GM19099 (cell line): ENCODE measurements around the gene SNAP29.
A peak's percentile ranks its signal among the peaks of the same experiment; 100 is the strongest.

Experiments
- POLR2A ChIP-seq: IDR thresholded peaks from 3 replicates; pipeline ENCODE4 v1.6.1; 2011; ENCODE audit warnings: low read depth; ENCODE audit not compliant: insufficient read length; ENCODE audit errors: extremely low read depth

SNAP29 gene

DNA sequence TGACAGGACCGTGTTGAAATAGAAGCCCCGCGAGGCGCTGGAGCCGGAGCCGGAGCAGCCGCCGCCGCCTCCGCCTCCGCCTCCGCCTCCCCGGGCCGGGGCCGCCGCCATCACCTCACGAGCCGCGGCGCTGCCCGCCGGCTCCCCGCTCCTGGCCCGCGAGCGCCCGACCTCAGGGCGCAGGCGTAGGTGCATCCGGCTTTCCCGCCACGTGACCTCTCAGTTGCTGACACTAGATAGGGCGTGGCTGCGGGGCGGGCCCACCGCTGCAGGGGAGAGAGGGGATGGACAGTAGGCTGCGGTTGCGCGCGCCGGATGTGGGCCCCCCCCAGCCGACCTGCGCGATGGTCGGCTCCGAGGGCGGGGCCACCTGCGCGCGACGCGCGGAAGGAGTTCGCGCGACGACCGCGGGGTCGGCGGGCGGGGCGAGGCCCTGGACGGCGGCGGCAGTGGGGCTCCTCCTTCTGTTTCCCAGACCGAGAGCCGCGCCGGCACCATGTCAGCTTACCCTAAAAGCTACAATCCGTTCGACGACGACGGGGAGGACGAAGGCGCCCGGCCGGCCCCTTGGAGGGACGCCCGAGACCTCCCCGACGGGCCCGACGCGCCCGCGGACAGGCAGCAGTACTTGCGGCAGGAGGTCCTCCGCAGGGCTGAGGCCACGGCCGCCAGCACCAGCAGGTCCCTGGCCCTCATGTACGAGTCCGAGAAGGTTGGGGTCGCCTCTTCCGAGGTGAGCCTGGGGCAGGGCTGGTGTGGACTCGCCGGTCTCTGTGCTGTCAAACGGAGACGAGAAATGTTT lies at the start of gene SNAP29, which contains the start of gene PI4KA:
Gene SNAP29, plus strand, starts transcription at position 393 of the 802 bp plus-strand sequence. Its CDS starts 104 bp downstream, at position 497.
Gene PI4KA, minus strand, starts transcription at position 197 of the 802 bp plus-strand sequence. Its CDS starts 86 bp downstream, at position 111.
- TF ChIP-seq POLR2A = peak; percentile 94

DNA sequence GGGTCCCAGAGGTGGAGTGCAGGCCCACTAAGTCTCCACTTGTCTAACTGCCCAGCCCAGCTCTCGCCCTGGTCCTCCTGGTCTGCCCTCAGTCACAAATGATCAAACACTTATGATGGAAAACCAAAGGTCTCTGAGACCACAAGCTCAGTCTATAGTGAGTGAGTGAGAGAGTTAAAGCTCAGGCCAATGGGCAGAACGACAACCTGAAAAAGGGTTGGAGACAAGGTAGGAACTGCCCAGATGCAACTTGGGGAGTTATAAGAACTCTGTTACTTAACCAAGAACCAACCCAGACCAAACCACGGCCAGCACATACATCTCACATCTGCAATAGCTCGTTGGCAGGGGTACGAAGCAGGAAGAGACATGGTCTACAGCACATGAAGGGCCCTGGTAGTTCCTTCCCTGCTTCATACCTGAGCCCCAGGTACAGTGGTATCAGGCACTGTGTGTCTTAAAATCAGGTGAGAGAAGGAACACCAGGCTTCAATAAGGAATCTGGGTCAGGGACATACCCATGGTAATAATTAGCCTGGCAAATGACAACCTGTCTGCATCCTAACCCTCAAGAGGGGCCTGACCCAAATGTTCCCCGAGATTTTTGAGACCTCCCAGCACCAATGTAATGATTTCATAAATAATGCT lies 49.1 kb upstream of the SNAP29 start:
- no peak for TF ChIP-seq POLR2A

DNA sequence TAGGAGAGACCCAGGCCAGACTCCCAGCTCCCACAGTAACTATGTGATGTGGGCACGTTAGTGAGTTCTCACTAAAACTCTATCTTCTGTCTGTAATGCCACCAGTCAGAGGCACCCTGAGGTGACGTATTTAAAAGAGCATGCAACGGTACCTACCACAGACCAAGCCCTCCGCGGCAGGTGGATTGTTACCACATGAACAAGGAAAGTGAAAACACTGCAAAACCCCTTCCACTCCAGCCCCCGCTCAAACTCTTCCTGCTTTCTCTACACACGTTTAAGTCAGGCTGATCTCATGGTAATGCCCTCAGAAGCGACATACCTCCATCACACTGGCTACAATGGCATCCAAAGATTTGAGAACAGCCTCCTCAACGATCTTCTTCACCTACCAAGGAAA lies 48.2 kb upstream of the SNAP29 start:
- TF ChIP-seq POLR2A = no peak

DNA sequence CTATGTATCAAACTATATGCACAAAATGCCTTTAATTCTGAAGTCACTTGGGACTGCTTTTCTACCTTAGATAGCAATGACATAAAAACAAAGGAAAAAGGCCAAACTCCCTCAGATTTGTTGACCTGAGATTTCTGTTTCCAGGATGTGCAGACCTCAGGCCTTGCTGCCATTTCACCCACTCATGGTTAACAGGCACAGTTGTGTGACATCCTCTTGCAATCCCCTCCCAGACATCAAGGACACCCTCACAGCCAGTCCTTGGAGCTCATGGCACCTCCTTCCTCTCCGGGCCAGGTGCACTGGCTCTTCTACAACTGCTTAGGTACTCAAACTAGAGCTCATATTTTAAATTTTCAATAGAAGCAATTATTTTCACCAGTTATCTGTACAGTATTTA lies 47.6 kb upstream of the SNAP29 start:
- TF ChIP-seq POLR2A = no peak

DNA sequence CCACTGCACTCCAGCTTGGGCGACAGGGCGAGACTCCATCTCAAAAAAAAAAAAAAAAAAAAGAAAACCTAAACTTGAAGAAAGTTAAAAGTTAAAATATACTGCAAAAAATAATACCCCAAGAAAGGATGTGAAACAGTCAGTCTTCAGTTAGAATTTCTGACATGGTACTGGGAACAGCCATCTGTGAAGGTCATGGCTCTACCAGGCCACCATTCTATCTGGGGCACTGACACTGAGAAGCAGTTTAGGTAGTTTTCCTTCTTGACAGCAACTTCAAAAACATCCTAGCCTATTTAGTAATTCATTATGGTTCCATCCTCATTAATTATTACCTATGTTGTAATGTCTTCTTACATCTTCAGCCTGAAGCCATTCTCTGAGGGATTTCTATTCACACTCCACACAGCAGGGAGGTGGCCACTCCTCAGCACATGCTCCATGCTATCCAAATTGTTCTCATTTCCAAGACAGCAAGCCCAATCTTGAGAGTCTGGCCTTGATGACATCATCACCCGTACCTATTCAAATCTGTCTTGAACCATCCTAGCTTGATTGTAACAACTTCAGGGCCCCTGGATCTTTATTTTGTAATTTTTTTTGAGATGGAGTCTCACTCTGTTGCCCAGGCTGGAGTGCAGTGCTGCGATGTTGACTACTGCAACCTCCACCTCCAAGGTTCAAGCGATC lies 46.7 kb upstream of the SNAP29 start:
- TF ChIP-seq POLR2A = no peak

DNA sequence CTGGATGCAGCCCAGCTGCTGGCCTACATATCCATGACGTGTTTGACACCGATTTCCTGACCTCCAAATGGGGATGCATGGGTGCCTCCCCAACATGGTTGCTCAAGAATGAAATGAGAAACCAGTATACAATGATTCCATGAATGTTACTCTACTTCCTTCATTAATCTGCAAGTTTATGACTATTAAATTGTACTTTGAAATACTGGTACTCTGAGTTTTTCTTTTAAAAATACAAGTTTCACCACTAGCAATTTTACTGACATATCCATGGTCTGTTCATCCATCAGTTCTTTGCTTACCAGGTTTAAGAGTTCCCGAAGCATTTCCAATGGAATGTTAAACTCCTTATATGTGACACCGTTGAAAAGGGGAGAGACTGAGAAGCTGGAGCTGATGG lies 45.8 kb upstream of the SNAP29 start:
- no peak for TF ChIP-seq POLR2A

DNA sequence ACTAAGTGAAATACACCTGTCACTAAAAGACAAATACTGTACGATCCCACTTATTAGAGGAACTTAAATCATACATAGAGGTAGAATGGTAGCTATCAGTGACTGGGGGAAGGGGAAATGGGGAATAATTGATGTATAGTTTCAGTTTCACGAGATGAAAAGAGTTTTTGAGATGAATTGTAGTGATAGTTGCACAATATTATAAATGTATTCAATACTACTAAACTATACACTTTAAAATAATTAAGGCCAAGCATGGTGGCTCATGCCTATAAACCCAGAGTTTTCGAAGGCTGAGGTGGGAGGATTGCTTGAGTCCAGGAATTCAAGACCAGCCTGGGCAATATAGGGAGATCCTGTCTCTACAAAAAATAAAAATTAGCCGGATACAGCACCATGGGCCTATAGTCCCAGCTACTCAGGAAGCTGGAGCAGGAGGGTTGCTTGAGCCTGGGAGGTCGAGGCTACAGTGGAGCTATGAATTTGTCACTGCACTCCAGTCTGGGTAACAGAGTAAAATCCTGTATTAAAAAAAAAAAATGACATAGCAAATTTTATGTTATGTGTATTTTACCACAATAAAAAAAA lies 44.5 kb upstream of the SNAP29 start:
- TF ChIP-seq POLR2A = no peak

DNA sequence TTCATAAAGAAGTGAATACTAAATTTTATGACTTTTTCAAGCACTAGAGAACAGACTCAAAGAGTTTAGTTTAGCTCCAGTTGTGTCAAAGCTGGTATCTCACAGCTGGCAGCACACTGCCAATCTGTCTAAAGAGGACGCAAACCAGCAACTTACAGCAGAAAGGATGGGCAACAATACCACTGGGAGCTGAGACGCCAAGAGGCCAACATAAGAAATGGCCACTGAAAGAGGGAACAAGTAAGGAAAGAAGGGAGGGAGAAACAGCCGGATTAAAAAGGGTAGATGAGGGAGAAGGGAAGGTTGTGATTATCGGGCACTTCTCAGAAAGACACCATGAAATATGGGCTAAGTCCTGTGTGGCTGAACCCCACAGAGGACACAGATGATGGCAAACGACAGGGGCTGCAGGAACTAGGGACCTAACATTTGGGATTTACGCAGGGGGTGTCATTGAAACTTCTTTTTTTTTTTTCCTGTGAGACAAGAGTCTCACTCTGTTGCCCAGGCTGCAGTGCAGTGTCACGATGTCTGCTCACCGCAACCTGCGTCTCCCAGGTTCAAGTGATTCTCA lies 43.2 kb upstream of the SNAP29 start:
- TF ChIP-seq POLR2A = no peak

DNA sequence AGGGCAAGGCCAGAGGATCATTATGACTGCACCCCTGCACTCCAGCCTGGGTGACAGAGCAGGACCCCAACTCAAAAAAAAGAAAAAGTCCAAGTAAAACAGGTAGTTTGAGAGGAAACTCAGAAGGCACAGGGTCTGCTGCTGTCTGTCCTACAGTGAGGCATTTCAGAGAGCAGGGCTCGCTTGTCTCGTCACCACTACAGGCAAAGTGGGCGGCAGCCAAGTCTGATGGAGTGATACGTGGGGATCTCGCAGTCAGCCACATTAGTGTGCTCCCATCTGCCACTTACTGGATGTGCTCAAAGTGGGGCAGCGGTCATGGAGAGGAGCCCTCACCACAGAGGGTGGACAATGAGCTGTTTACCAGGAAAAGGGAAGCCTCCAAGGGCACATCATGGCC lies 42.2 kb upstream of the SNAP29 start:
- TF ChIP-seq POLR2A = no peak

DNA sequence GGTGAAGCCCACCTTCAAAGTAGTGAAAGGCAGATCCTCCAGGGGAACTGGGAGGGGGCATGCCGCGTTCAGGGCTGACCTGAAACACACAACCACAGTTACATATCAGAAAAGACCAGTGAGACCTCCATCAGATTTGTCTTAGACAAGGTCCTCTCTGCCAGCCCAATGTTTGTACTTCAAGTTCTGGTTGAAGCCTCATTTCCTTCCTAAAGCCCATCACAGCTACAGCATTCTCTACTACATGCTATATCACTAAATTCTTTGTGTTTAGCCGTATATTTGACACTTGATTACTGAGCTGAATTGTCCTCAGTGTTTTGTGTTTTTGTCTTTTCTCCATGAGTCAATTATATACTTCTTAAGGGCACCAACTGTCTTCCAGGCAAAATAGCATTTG lies 40.3 kb upstream of the SNAP29 start:
- TF ChIP-seq POLR2A = no peak

DNA sequence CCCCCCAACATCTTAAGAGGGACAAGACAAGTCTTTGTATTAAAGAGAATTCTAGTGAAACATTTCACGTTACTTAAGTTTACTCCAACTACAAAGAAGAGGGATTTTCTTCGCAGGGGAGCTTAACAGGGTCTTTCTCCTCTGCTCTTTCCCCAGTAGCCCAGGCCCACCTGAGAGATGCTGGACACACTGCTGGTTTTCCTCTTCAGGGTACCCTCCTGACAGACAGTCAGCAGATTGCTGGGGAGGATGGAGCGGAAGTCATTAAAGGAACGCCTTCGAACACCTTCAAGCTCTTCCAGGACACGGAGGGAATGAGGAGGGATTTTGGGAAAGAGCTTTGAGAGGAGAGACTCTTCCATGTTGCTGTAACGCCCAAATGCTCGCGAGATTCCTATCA lies 39.3 kb upstream of the SNAP29 start:
- no peak for TF ChIP-seq POLR2A

DNA sequence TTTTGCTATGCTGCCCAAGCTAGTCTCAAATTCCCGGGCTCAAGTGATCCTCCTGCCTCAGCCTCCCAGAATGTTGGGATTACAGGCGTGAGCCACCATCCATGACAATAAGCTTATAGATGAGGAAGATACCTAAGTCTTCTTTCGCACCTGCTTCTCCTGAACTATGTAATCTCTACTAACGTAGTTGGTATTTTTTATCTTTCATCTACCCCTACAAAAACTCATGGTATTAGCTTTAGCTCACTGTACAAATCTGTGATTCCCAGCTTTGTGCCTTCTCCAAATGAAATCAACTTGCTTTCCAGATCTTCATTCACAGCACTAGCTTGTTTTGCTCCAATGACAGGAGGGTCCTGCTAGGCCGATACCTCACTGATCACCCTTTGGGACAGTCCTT lies 36.6 kb upstream of the SNAP29 start:
- no peak for TF ChIP-seq POLR2A

DNA sequence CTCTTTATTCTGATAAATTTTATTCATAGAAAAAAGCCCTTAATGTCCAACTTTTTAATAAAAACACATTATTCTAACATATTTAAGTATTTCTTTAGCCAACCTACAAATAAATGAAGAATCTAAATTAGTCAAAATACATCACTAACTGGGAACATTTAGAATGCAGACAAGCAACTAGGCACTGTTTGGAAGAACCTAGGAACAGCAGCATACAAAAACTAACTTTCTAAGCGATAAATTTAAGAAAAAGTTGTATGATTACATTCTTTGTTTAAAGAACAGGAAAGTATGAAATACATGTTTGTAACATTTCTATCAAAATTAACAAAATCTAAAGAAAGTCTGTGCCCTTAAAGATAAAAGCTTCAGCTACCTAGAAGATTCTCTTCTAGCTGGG lies 35.5 kb upstream of the SNAP29 start:
- TF ChIP-seq POLR2A = no peak

DNA sequence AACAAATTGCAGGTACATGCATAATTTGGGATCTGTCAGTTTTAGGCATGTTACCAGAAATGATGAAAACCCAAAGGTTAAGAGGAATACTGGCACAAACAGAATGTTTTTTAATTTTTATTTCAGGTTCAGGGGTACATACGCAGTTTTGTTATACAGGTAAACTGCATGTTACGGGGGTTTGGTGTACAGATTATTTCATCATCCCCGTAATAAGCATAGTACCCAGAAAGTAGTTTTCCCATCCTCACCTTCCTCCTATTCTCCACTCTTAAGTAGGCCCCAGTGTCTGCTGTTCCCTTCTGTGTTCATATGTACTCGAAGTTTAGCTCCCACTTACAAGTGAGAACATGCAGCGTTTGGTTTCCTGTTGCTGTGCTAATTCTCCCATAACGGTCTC lies 33.2 kb upstream of the SNAP29 start:
- TF ChIP-seq POLR2A = no peak
